WTC11 (cell line): ENCODE results near the gene TMTC3. TPM values are rescaled to one million over a fixed set of nuclear protein-coding genes. Genes with fewer than 3 reads are reported as not detected.
A peak's percentile ranks its signal among the peaks of the same experiment; 100 is the strongest.

Experiments used
- ATAC-seq: fragments of 200-7000 bp; cut with Tn5 transposase; 2 replicates; pipeline ENCODE4 v1.10.0; 2021; ENCODE audit warnings: mild to moderate bottlenecking, moderate library complexity
- CTCF ChIA-PET: fragments of 300-600 bp; sonication (Branson Sonifier 250); formaldehyde crosslinking; loops from one replicate; lab custom pipeline; 2021; ENCODE audit warnings: antibody characterized with exemption; lab: Charles Lee
- POLR2A ChIA-PET: fragments of 350-600 bp; sonication (Branson Sonifier 250); formaldehyde crosslinking; loops from one replicate; lab custom pipeline; 2021; ENCODE audit warnings: antibody characterized with exemption; lab: Charles Lee
- DNase-seq: peaks from one replicate; pipeline ENCODE4 v3.0.0; 2021; ENCODE audit warnings: low spot score
- H3K27ac Mint-ChIP-seq: 2 replicates; pipeline ENCODE4 v1.8.0; 2021; ENCODE audit warnings: mixed read lengths
- H3K27me3 Mint-ChIP-seq: 2 replicates; pipeline ENCODE4 v1.8.0; 2021; ENCODE audit warnings: low read depth, mild to moderate bottlenecking, moderate library complexity, mixed read lengths
- H3K36me3 Mint-ChIP-seq: 2 replicates; pipeline ENCODE4 v1.8.0; 2021; ENCODE audit warnings: mixed read lengths
- H3K4me1 Mint-ChIP-seq: 2 replicates; pipeline ENCODE4 v1.8.0; 2022; ENCODE audit warnings: mixed read lengths
- H3K4me3 Mint-ChIP-seq: 2 replicates; pipeline ENCODE4 v1.8.0; 2021; ENCODE audit warnings: mild to moderate bottlenecking, moderate library complexity, mixed read lengths
- H3K9me3 Mint-ChIP-seq: 2 replicates; pipeline ENCODE4 v1.8.0; 2021; ENCODE audit warnings: mixed read lengths
- CTCF ChIP-seq: fragments of 200-600 bp; IDR thresholded peaks from 2 replicates; pipeline ENCODE4 v1.8.0; 2022; ENCODE audit warnings: antibody characterized with exemption
- E2F1 ChIP-seq: sonication (generic); formaldehyde crosslinking; IDR thresholded peaks from 2 replicates; pipeline ENCODE4 v1.8.0; 2022; ENCODE audit warnings: mild to moderate bottlenecking, missing genetic modification reagents
- E2F5 ChIP-seq: sonication (generic); formaldehyde crosslinking; IDR thresholded peaks from 2 replicates; pipeline ENCODE4 v1.8.1; 2022; ENCODE audit warnings: mild to moderate bottlenecking, moderate library complexity, missing genetic modification reagents
- ERG ChIP-seq: fragments of 250-450 bp; sonication (Bioruptor Pico); IDR thresholded peaks from 2 replicates; pipeline ENCODE4 v1.8.0; 2021; ENCODE audit warnings: mild to moderate bottlenecking
- HMGA2 ChIP-seq: fragments of 250-450 bp; sonication (Bioruptor Pico); IDR thresholded peaks from 2 replicates; pipeline ENCODE4 v1.4.0; 2021; ENCODE audit warnings: mild to moderate bottlenecking, moderate library complexity
- KAT7 ChIP-seq: sonication (generic); formaldehyde crosslinking; IDR thresholded peaks from 2 replicates; pipeline ENCODE4 v1.8.1; 2023; ENCODE audit warnings: missing genetic modification reagents, mild to moderate bottlenecking, borderline replicate concordance
- MAX ChIP-seq: sonication (generic); formaldehyde crosslinking; IDR thresholded peaks from 2 replicates; pipeline ENCODE4 v1.8.0; 2022; ENCODE audit warnings: mild to moderate bottlenecking, missing genetic modification reagents
- NR1H2 ChIP-seq: sonication (generic); formaldehyde crosslinking; IDR thresholded peaks from 2 replicates; pipeline ENCODE4 v1.9.0; 2021; ENCODE audit warnings: mild to moderate bottlenecking, moderate library complexity, missing genetic modification reagents
- NR2C2 ChIP-seq: sonication (generic); formaldehyde crosslinking; IDR thresholded peaks from 2 replicates; pipeline ENCODE4 v1.8.0; 2022; ENCODE audit warnings: mild to moderate bottlenecking, missing genetic modification reagents
- OVOL2 ChIP-seq: fragments of 250-450 bp; sonication (Bioruptor Pico); IDR thresholded peaks from 2 replicates; pipeline ENCODE4 v1.9.0; 2021; ENCODE audit warnings: mild to moderate bottlenecking, borderline replicate concordance
- RORB ChIP-seq: fragments of 250-450 bp; sonication (Bioruptor Pico); IDR thresholded peaks from 2 replicates; pipeline ENCODE4 v1.9.0; 2021; ENCODE audit warnings: mild to moderate bottlenecking
- ZMAT4 ChIP-seq: fragments of 250-450 bp; sonication (Bioruptor Pico); IDR thresholded peaks from 2 replicates; pipeline ENCODE4 v1.9.0; 2021; ENCODE audit warnings: mild to moderate bottlenecking
- ZNF121 ChIP-seq: sonication (generic); formaldehyde crosslinking; IDR thresholded peaks from 2 replicates; pipeline ENCODE4 v1.8.0; 2023; ENCODE audit warnings: missing genetic modification reagents
- ZNF263 ChIP-seq: sonication (generic); formaldehyde crosslinking; IDR thresholded peaks from 2 replicates; pipeline ENCODE4 v1.8.1; 2022; ENCODE audit warnings: low read depth, mild to moderate bottlenecking, moderate library complexity, missing genetic modification reagents
- ZNF423 ChIP-seq: fragments of 250-450 bp; sonication (Bioruptor Pico); IDR thresholded peaks from 2 replicates; pipeline ENCODE4 v2.1.2; 2022; ENCODE audit warnings: mild to moderate bottlenecking, moderate library complexity
- ZNF512 ChIP-seq: sonication (generic); formaldehyde crosslinking; IDR thresholded peaks from 2 replicates; pipeline ENCODE4 v1.8.1; 2022; ENCODE audit warnings: missing genetic modification reagents, borderline replicate concordance
- ZNF532 ChIP-seq: fragments of 250-450 bp; sonication (Bioruptor Pico); IDR thresholded peaks from 2 replicates; pipeline ENCODE4 v1.9.0; 2021; ENCODE audit warnings: mild to moderate bottlenecking, borderline replicate concordance
- ZNF671 ChIP-seq: fragments of 250-450 bp; sonication (Bioruptor Pico); IDR thresholded peaks from 2 replicates; pipeline ENCODE4 v1.8.0; 2021; ENCODE audit warnings: mild to moderate bottlenecking
- total RNA-seq: library from RNA; stranded (reverse); gene quantifications from 3 replicates; pipeline ENCODE4 v1.2.3, GENCODE V29; 2021

TMTC3 gene
- total RNA-seq, 1 experiment from 2014 or later, result 38.8 TPM

- Mint-ChIP-seq H3K27ac (peak overlapping the region; percentile 19; the same call in 1 of the 2 replicates), H3K9me3 (no peaks in the 10 kb centered on the region), H3K27me3 (no peaks in the 10 kb centered on the region), H3K36me3 (peaks cover 33% of the 10 kb centered on the region), H3K4me3 (no peak overlapping the region), H3K4me1 (peaks cover 17% of the 10 kb centered on the region)
- no peak for TF ChIP-seq OVOL2
- no peak for TF ChIP-seq HMGA2 (CRISPR knock-in tag)
- TF ChIP-seq RORB, result no peak
- TF ChIP-seq ZNF671, result no peak
- TF ChIP-seq ZNF512 (CRISPR knock-in tag), result no peak
- TF ChIP-seq E2F5, result no peak
- TF ChIP-seq ZNF121 (CRISPR knock-in tag), result no peak
- POLR2A ChIA-PET, result no interaction called here
- CTCF ChIA-PET, result no interaction called here
- no peak for ATAC-seq
- no peak for DNase-seq
Measured at GRCh38 chr12:88166179-88166578, 24.1 kb downstream of the TMTC3 start.

- ATAC-seq (no peak), DNase-seq (no peak)
- ChIA-PET POLR2A (no interaction called here), CTCF (no interaction called here)
- TF ChIP-seq OVOL2 (no peak), CTCF (no peak), NR2C2 (CRISPR knock-in tag) (no peak), KAT7 (no peak), ZNF263 (CRISPR knock-in tag) (no peak), ZNF532 (CRISPR knock-in tag) (no peak), ZMAT4 (CRISPR knock-in tag) (no peak)
- Mint-ChIP-seq H3K27me3 (no peaks in the 10 kb centered on the region), H3K4me3 (no peak overlapping the region), H3K36me3 (peaks cover 33% of the 10 kb centered on the region), H3K9me3 (no peaks in the 10 kb centered on the region), H3K4me1 (peaks cover 8% of the 10 kb centered on the region), H3K27ac (no peak overlapping the region)
Measured at GRCh38 chr12:88167384-88167783, 25.3 kb downstream of the TMTC3 start.

- Mint-ChIP-seq H3K4me3 (no peak overlapping the region), H3K9me3 (no peaks in the 10 kb centered on the region), H3K4me1 (peaks cover 2% of the 10 kb centered on the region; the same call in 1 of the 2 replicates)
- DNase-seq, result no peak
- TF ChIP-seq E2F1 (no peak), NR1H2 (CRISPR knock-in tag) (no peak), ERG (CRISPR knock-in tag) (no peak), ZNF423 (no peak), MAX (CRISPR knock-in tag) (no peak)
- TF ChIP-seq, all 79 proteins: peak for 0
- ChIA-PET POLR2A (no interaction called here), CTCF (no interaction called here)
- no peaks in the 10 kb centered on the region for H3K27me3 Mint-ChIP-seq
- H3K27ac Mint-ChIP-seq, result no peak overlapping the region
- ATAC-seq, result no peak
- H3K36me3 Mint-ChIP-seq, result peaks cover 29% of the 10 kb centered on the region
Measured at GRCh38 chr12:88172844-88173407, 30.8 kb downstream of the TMTC3 start.
